Measurements from ENCODE around the gene TNRC6A. TPM values are rescaled to one million over a fixed set of nuclear protein-coding genes. Genes with fewer than 3 reads are reported as not detected.

Gene TNRC6A
- polyA plus RNA-seq, 12 donors = 22.9 to 76.8 (median 35.6) TPM

DNA sequence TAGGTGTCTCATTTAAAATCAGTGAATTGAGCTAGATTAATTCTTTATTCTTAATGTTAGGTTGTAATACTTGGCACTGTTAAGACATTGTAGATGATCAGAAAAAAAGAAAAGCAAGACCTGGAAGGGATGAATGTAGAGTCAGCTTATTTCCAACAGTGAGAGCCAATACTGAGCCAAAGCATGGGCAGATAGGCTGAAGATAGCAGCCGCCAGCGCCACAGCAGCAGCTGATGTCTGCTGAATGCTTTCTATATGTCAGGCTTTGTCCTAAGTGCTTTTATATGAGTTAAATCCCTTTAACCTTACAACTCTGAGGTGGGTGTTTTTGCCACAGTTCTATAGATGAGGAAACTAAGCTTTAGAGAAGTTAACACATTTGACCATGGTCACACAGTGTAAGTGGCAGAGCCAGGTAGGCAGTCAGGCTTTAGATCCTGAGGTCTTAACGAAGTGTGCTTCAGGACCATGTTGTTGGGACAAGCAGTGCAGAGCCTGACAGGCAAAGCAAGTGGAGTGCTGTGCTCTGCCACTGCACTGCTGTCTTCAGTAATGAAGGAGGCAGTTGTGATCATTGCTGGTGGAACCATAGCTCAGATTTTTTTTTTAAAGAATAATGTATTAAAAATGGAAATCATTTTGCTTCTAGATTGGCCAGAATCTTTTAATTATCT is 25.9 kb downstream of the TNRC6A start:
- no peak for DNase-seq

- no peak for DNase-seq
Observed at GRCh38 chr16:24758373-24758772, 28.9 kb downstream of the TNRC6A start.

GRCh38 chr16:24759006-24759405 is 29.6 kb downstream of the TNRC6A start:
- DNase-seq = no peak

DNA sequence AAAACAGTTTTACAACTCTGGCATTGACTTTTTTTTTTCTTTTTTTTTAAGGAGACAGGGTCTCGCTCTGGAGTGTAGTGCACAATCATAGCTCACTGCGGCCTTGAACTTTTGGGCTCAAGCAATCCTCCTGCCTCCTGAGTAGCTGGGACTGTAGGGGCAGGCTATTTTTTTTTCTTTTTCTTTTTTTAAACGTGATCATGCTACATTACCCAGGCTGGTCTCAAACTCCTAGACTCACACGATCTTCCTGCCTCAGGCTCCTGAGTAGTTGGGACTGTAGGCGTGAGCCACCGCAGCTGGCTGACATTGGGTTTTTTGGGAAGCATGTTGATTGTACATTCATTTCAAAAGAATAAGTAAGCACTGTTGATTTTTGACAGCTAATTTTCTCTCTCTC is 32.1 kb downstream of the TNRC6A start:
- DNase-seq = no peak

GRCh38 chr16:24764916-24765315 is 35.5 kb downstream of the TNRC6A start:
- no peak for DNase-seq

- no peak for DNase-seq
Observed at GRCh38 chr16:24766057-24766456, 36.6 kb downstream of the TNRC6A start.

GRCh38 chr16:24769806-24770205 is 40.4 kb downstream of the TNRC6A start:
- DNase-seq = no peak

- no peak for DNase-seq
Observed at GRCh38 chr16:24771132-24771778, 41.8 kb downstream of the TNRC6A start.

GRCh38 chr16:24771779-24772157 is 42.3 kb downstream of the TNRC6A start:
- DNase-seq = no peak

DNA sequence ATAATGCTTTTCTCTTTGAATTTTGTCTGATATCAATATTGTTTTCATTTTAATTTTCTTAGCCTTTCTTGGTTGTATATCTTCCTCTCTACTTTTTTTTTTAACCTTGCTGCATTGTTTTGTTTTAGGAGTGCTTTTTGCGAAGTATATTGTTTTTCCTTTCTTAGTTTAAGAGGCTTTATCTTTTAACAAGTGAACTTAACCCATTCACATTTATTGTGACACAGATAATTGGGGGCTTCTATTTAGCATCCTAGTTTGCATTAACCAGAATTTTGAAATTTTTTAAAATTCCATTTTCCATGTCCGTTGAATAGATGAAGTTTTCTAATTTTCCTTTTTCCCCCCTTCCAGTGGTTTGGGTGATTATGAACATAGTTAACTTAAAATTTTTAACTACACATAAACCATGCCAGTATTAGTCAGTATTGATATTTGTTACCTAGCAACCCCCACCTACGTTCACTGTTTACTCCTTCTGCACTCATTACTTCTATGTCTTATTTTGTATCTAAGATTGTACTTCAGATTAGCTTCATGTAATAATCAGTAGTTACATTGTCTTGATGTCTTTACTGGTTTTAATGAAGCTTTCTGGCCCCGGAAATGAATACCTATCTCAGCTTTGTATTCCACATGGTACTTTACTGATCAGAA is 44.4 kb downstream of the TNRC6A start:
- no peak for DNase-seq

DNA sequence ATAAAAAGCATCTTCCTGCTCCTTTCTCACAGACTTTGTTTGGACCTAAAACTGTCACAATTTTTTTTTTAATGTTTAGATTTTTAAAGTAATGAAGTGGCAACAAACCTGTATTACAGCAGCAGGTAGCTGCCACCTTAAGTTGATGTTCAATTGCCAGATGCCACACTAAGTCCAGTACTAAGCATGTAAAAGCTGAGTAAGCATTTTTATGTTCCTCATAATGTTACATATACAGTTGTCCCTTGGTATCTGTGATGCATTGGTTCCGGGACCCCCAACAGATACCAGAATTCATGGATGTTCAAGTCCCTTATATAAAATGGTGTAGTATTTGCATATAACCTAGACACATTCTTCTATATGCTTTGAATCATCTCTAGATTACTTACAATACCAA is 45.1 kb downstream of the TNRC6A start:
- no peak for DNase-seq

DNA sequence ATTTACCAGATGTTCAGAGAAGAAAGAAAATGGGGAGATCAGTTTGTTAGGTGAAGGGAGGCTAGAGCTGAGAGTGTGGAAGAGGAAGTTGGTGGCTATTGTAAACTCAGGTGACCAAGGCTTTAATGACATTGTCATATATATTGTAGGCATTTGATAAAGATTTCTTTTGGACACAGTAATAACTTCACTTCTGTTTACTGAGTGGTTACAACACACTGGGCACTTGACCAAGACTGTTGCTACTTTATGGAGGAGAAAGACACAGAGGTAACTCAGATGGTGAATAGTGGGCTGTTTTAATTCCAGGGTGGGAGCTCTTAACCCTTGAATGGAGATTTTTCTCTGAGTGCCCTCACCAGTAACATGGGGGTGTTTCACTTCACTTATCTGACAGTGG is 46.0 kb downstream of the TNRC6A start:
- no peak for DNase-seq

DNA sequence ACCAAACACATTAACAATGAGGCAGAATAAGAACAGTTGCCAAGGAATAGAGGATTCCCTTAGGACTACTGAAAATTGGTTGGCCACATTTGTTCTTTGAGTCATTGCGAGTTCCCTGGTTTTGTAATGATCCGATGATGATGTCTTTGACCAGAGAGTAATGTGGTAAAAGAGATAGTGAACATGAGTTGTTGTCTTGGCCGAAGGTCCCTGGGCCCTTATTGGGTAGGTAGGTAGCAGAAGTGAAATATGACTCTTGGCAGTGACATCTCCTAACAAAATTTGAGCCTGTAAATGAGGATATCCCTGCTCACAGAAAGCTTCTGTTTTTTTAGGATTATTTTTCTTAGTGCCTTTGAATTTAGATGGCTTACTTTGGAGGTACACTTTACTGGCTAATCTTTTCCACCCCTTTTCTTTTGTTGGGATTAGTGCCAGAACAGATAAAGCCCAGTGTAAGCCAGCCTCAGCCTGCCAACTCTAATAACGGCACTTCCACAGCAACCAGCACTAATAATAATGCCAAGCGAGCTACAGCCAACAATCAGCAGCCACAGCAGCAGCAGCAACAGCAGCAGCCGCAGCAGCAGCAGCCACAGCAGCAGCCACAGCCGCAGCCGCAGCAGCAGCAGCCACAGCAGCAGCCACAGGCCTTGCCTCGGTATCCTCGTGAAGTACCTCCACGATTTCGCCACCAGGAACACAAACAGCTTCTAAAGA is 47.2 kb downstream of the TNRC6A start:
- DNase-seq = peak; percentile 22

GRCh38 chr16:24778671-24779070 is 49.2 kb downstream of the TNRC6A start:
- DNase-seq = no peak

DNA sequence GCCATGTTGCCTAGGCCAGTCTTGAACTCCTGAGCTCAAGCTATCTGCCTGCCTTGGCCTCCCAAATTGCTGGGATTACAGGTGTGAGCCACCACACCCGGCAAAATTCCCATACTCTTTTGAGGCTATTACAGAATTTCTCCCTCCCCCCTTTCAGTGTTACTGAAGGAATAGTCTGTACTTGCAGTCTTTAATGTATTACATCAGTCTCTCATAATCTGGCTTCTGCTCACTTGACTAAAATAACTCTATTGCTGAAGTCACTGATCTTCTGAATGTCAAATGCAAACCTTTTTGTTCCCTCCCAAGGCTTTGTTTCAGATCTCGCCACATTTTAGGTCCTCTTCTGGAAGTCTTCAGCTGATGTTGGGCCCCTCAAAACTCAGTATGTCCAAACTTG is 51.8 kb downstream of the TNRC6A start:
- DNase-seq = no peak

DNA sequence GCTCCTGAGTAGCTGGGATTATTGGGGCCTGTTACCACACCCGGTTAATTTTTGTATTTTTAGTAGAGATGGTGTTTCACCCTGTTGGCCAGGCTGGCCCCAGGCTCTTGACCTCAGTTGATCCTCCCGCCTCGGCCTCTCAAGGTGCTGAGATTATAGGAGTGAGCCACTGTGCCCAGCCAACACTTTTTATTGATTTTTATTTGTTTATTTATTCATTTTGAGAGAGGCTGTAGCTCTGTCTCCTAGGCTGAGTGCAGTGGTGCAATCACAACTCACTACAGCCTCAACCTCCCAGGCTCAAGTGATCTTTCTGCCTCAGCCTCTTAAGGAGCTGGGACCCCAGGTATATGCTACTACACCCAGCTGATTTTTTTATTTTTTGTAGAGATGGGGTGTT is 54.7 kb downstream of the TNRC6A start:
- DNase-seq = no peak

DNA sequence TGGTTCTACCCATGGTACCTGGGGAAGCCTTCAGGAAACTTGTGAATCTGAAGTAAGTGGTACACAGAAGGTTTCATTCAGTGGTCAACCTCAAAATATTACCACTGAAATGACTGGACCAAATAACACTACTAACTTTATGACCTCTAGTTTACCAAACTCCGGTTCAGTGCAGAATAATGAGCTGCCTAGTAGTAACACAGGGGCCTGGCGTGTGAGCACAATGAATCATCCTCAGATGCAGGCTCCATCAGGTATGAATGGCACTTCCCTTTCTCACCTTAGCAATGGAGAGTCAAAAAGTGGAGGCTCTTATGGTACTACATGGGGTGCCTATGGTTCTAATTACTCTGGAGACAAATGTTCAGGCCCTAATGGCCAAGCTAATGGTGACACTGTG is 60.4 kb downstream of the TNRC6A start:
- DNase-seq = no peak

DNA sequence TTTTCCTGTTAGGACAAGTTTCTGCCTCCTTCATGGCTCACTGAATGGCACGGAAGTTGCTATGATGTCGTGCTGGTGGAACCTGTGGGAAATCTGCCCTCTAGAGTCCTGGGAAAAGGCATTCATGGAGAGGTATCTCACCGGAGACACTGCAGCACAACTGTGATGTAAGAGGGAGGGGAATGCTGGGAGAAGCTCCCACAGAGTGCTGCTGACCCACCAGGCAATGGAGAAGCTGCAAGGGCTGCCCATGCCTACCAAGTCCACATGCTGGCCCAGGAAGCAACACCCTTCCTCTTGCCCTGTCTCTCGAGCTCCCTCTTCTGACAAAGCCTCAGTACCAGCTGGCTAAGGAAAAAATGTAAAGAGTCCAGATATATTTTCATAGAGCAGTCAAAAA is 71.1 kb downstream of the TNRC6A start:
- no peak for DNase-seq

DNA sequence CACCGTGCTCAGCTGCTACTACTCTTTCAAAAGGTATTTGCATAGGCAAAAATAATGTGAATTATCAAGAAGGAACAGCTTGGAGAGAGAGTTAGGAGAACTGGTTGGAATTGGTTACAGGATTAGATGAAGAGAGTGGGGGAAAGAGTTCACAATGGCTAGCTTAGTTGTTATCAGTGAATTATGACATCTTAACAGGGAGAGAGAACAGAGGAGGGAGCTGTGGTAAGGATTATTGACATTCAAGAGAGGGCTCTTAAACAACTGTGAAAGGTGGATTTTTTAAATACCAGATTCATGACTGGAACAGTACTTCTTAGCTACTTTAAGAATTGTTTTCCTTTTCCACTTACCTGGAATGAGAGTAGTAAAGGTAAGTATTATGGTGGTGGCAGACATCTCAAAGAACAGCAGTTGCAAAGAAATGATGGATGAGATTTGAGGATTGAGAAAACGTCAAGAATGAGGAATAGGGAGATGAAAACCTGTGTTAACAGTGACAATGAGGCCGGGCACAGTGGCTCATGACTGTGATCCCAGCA is 72.4 kb downstream of the TNRC6A start:
- no peak for DNase-seq

- no peak for DNase-seq
Observed at GRCh38 chr16:24805484-24805883, 76.0 kb downstream of the TNRC6A start.

GRCh38 chr16:24807301-24807700 is 77.8 kb downstream of the TNRC6A start:
- no peak for DNase-seq

All from muscle of arm (tissue), 12 donors.